Endothelial cell of umbilical vein (primary cell): ENCODE measurements around the gene OCA2.

Experiments
- CTCF ChIP-seq, 2 donors: IDR thresholded peaks; 1 replicate in 1 of 2; 2 replicates in 1 of 2; pipeline ENCODE4 v1.5.1; 2011; ENCODE audit warnings: low read length in 2 of 2, mild to moderate bottlenecking in 2 of 2, moderate library complexity in 2 of 2, control low read depth in 1 of 2, inconsistent platforms in 1 of 2, low read depth in 1 of 2; ENCODE audit not compliant: insufficient read depth in 1 of 2; ENCODE audit errors: extremely low read depth in 1 of 2
- EZH2 ChIP-seq: IDR thresholded peaks from 2 replicates; pipeline ENCODE4 v1.6.1; 2012; ENCODE audit warnings: borderline replicate concordance, low read depth, mild to moderate bottlenecking, moderate library complexity, low read length, inconsistent platforms; ENCODE audit not compliant: severe bottlenecking
- JUN ChIP-seq: IDR thresholded peaks from 2 replicates; pipeline ENCODE4 v1.6.1; 2011; ENCODE audit warnings: borderline replicate concordance, low read depth; ENCODE audit not compliant: insufficient read length, insufficient read depth
- MAX ChIP-seq: IDR thresholded peaks from 2 replicates; pipeline ENCODE4 v1.6.1; 2011; ENCODE audit not compliant: insufficient read depth, insufficient read length
- MYC ChIP-seq: IDR thresholded peaks from one replicate; pipeline ENCODE4 v1.6.1; 2011; ENCODE audit warnings: mild to moderate bottlenecking, low read depth, low read length
- POLR2A ChIP-seq: IDR thresholded peaks from 2 replicates; pipeline ENCODE4 v1.6.1; 2012; ENCODE audit warnings: low read depth, mild to moderate bottlenecking, control low read depth, low read length
- POLR2AphosphoS5 ChIP-seq: IDR thresholded peaks from 2 replicates; pipeline ENCODE4 v1.6.1; 2012; ENCODE audit warnings: low read depth, mild to moderate bottlenecking, control low read depth, low read length, moderate library complexity; ENCODE audit not compliant: insufficient read depth

- no peak for TF ChIP-seq CTCF (IDR thresholded peaks at IDR 0.05; ENCODE audit: extremely low read depth in 1 of 2, insufficient read depth in 1 of 2, low read depth in 1 of 2, low read length in 2 of 2)
- no peak for TF ChIP-seq MYC
- no peak for TF ChIP-seq MAX
- TF ChIP-seq POLR2A, result no peak
- TF ChIP-seq POLR2AphosphoS5, result no peak
- TF ChIP-seq EZH2, result no peak
- TF ChIP-seq JUN, result no peak
Measured at GRCh38 chr15:28021281-28022039, 77.7 kb downstream of the OCA2 start.
